ENCODE results near the gene DLG2.
A peak's percentile ranks its signal among the peaks of the same experiment; 100 is the strongest.

DLG2 gene

DNA sequence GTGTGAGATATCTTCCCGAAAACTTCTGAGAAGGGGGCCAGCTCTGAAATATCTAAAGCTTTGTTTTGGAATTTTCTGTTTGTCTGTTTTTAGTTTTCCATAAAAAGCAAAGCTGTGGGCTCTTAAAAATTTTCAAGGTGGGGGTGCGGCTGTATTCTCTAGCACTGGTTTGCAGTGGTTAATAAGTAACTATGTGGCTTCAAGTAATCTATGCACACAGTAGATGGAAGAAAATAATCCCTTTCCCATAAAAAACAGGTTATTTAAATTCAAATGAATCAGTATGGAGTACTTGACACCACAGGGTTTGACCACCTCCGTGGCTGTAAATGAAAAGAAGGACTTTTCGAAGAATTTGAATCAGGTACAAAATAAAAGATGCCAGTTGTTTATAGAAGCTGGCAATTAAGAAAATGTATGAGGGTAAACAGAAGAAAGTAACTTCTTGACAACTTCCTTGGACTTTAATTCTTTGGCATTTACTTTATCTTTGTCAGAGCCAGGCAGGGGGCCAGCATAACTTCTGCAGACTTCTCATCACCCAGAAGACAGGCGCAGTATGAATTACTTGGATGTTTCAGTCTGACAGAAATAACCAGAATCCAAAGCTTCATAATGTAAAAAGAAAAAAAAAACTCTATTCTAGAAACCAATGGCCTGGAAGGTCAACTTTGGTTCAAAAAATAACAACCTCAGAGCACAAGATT, 981.0 kb downstream of the DLG2 start:
- TF ChIP-seq, protein P1, sequence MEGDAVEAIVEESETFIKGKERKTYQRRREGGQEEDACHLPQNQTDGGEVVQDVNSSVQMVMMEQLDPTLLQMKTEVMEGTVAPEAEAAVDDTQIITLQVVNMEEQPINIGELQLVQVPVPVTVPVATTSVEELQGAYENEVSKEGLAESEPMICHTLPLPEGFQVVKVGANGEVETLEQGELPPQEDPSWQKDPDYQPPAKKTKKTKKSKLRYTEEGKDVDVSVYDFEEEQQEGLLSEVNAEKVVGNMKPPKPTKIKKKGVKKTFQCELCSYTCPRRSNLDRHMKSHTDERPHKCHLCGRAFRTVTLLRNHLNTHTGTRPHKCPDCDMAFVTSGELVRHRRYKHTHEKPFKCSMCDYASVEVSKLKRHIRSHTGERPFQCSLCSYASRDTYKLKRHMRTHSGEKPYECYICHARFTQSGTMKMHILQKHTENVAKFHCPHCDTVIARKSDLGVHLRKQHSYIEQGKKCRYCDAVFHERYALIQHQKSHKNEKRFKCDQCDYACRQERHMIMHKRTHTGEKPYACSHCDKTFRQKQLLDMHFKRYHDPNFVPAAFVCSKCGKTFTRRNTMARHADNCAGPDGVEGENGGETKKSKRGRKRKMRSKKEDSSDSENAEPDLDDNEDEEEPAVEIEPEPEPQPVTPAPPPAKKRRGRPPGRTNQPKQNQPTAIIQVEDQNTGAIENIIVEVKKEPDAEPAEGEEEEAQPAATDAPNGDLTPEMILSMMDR (IDR thresholded peaks at IDR 0.05; ENCODE audit: control insufficient read depth, extremely low read depth, insufficient read depth), result no peak
- H3K4me3 ChIP-seq (ENCODE audit: low read depth, low read length), result no peak overlapping the region
- DNase-seq (ENCODE audit: low read depth), result no peak

DNA sequence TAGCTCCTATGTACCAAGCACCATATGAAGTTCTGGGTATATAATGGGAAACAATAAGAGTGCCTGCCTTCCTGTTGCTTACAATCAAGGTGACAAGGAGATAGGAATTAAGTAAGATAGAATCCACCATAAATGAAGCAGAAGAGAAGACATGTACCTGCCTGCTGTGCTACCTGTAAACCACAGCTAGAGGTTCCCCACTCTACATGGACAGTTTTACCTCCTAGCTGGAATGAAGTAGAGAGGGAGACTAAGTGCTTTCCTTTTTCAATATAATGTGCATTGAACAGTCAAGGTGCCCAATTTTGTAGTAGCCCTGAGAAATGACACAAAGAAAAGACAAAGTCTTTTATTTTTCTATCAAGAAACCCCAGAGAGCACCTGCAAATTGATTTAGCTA, 984.6 kb downstream of the DLG2 start:
- H3K4me3 ChIP-seq (ENCODE audit: low read depth, low read length), result no peak overlapping the region
- TF ChIP-seq, protein P1 (IDR thresholded peaks at IDR 0.05; ENCODE audit: control insufficient read depth, extremely low read depth, insufficient read depth), result peak; percentile 33
- no peak for DNase-seq (ENCODE audit: low read depth)

GRCh38 chr11:84634309-84634708, 992.8 kb downstream of the DLG2 start:
- no peak overlapping the region for H3K4me3 ChIP-seq (ENCODE audit: low read depth, low read length)
- DNase-seq (ENCODE audit: low read depth), result no peak
- TF ChIP-seq, protein P1 (IDR thresholded peaks at IDR 0.05; ENCODE audit: control insufficient read depth, extremely low read depth, insufficient read depth), result no peak

- TF ChIP-seq, protein P1 (IDR thresholded peaks at IDR 0.05; ENCODE audit: control insufficient read depth, extremely low read depth, insufficient read depth), result no peak
- H3K4me3 ChIP-seq (ENCODE audit: low read depth, low read length), result no peak overlapping the region
- no peak for DNase-seq (ENCODE audit: low read depth)
Measured at GRCh38 chr11:84628871-84629620, 998.1 kb downstream of the DLG2 start.

DNA sequence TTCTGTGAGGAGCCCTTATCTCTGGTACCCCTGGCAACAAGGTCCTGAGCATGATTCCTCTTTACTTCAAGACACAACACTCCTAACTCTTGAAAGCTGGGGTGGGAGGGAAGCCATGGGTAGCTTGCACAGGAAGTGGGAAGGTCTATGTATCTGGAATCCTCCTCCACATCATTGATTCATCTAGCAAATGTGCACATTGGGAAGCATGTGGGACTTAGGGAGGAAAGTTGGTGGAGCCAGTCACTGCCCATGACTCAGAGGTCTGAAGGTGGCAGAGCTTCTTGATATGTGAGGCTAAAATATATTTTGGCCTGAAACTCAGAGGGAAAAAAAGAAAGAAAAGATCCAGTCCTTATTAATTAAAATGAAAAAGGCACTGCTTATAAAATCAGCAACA, 1000.9 kb downstream of the DLG2 start:
- TF ChIP-seq, protein P1 (IDR thresholded peaks at IDR 0.05; ENCODE audit: control insufficient read depth, extremely low read depth, insufficient read depth), result no peak
- no peak for DNase-seq (ENCODE audit: low read depth)

DNA sequence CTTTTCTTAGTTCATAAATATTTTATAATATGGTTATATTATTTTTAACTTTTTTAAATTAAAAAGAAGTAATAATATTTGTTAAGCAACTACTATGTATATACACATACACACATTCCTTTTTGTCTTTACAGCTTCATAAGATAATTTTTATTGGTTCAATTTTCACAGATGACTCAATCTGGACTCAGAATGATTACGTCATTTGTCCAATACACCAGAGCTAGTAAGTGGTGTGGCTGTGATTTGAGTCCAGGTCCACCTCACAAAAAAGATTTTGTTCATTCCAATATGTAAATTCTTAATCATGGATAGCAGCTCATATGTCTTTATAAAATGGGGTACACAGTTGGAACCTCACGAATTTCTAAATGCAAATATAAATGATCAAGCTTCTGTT, 1014.5 kb downstream of the DLG2 start:
- TF ChIP-seq, protein P1 (IDR thresholded peaks at IDR 0.05; ENCODE audit: control insufficient read depth, extremely low read depth, insufficient read depth), result no peak
- H3K4me3 ChIP-seq (ENCODE audit: low read depth, low read length), result no peak overlapping the region
- no peak for DNase-seq (ENCODE audit: low read depth)

More for the DNA sequence above, 1000.9 kb downstream of the DLG2 start:
- H3K4me3 ChIP-seq (ENCODE audit: low read depth, low read length), result no peak overlapping the region
